ENCODE data around the gene SPTBN4.

SPTBN4 gene

GRCh38 chr19:40567750-40568494, 101.1 kb downstream of the SPTBN4 start:
- no peak for DNase-seq

GRCh38 chr19:40570313-40571004, 103.7 kb downstream of the SPTBN4 start:
- peak; percentile 88 to 94 for DNase-seq

GRCh38 chr19:40571005-40571318, 104.2 kb downstream of the SPTBN4 start:
- DNase-seq: no peak

GRCh38 chr19:40571831-40572495, 105.2 kb downstream of the SPTBN4 start:
- no peak for DNase-seq

- no peak for DNase-seq
These were observed 108.5 kb downstream of the SPTBN4 start for GRCh38 chr19:40575326-40575725.

GRCh38 chr19:40576151-40576584, 109.4 kb downstream of the SPTBN4 start:
- DNase-seq: no peak

GRCh38 chr19:40576585-40577451, 110.0 kb downstream of the SPTBN4 start, which contains the start of gene SHKBP1:
Gene SHKBP1, plus strand, starts transcription at chr19:40576873. Its CDS starts 27 bp downstream, at chr19:40576900.
- peak; percentile 89 to 92 for DNase-seq

GRCh38 chr19:40578442-40578908, 111.7 kb downstream of the SPTBN4 start:
- DNase-seq: no peak

- DNase-seq: no peak
These were observed 113.8 kb downstream of the SPTBN4 start for GRCh38 chr19:40580619-40581018.

- DNase-seq: no peak
These were observed 114.7 kb downstream of the SPTBN4 start for GRCh38 chr19:40581531-40581930.

- DNase-seq: no peak
These were observed 115.7 kb downstream of the SPTBN4 start for GRCh38 chr19:40582467-40582866.

GRCh38 chr19:40583283-40583682, 116.5 kb downstream of the SPTBN4 start:
- no peak for DNase-seq

- no peak for DNase-seq
These were observed 117.2 kb downstream of the SPTBN4 start for GRCh38 chr19:40584007-40584406.

GRCh38 chr19:40585241-40585981, 118.6 kb downstream of the SPTBN4 start:
- DNase-seq: no peak

GRCh38 chr19:40585982-40586422, 119.2 kb downstream of the SPTBN4 start:
- DNase-seq: no peak

- no peak for DNase-seq
These were observed 119.8 kb downstream of the SPTBN4 start for GRCh38 chr19:40586611-40587010.

- no peak for DNase-seq
These were observed 121.5 kb downstream of the SPTBN4 start for GRCh38 chr19:40588110-40588854.

- DNase-seq: no peak
These were observed 122.2 kb downstream of the SPTBN4 start for GRCh38 chr19:40588926-40589569.

GRCh38 chr19:40589591-40590429, 123.0 kb downstream of the SPTBN4 start:
- no peak for DNase-seq

All from stimulated activated CD4-positive, alpha-beta T cell treated with anti-CD3 and anti-CD28 coated beads, Interleukin-2, amount 100 ng/mL, for 48 hours (primary cell).